GM21390 (cell line): ENCODE data around the gene CREBBP.

Source experiments
- ATAC-seq: cut with Tn5 transposase; IDR thresholded peaks from one replicate; pipeline ENCODE4 v1.9.1; 2021; ENCODE audit not compliant: unreplicated experiment

CREBBP gene

GRCh38 chr16:3879887-3880564 lies 487 bp downstream of the CREBBP start:
- peak; percentile 42 for ATAC-seq

- peak; percentile 13 for ATAC-seq
These were observed 1.1 kb downstream of the CREBBP start for GRCh38 chr16:3879258-3879886.

- ATAC-seq = no peak
These were observed 1.9 kb downstream of the CREBBP start for GRCh38 chr16:3878610-3879009.

- ATAC-seq = no peak
These were observed 3.8 kb downstream of the CREBBP start for GRCh38 chr16:3876695-3877094.

GRCh38 chr16:3876160-3876559 lies 4.4 kb downstream of the CREBBP start:
- ATAC-seq = no peak

GRCh38 chr16:3874794-3875692 lies 5.5 kb downstream of the CREBBP start:
- ATAC-seq = no peak

GRCh38 chr16:3874242-3874641 lies 6.3 kb downstream of the CREBBP start:
- no peak for ATAC-seq

GRCh38 chr16:3873482-3874173 lies 6.9 kb downstream of the CREBBP start:
- no peak for ATAC-seq

GRCh38 chr16:3872216-3872895 lies 8.2 kb downstream of the CREBBP start:
- no peak for ATAC-seq

- ATAC-seq = no peak
These were observed 11.5 kb downstream of the CREBBP start for GRCh38 chr16:3868967-3869366.

- ATAC-seq = no peak
These were observed 12.0 kb downstream of the CREBBP start for GRCh38 chr16:3868556-3868955.

- ATAC-seq = no peak
These were observed 13.6 kb downstream of the CREBBP start for GRCh38 chr16:3866703-3867431.

- ATAC-seq = no peak
These were observed 15.3 kb downstream of the CREBBP start for GRCh38 chr16:3865241-3865640.

GRCh38 chr16:3864562-3864961 lies 16.0 kb downstream of the CREBBP start:
- ATAC-seq = no peak

GRCh38 chr16:3863587-3863986 lies 16.9 kb downstream of the CREBBP start:
- ATAC-seq = no peak

- no peak for ATAC-seq
These were observed 18.6 kb downstream of the CREBBP start for GRCh38 chr16:3861808-3862451.

- no peak for ATAC-seq
These were observed 20.6 kb downstream of the CREBBP start for GRCh38 chr16:3859889-3860288.

- no peak for ATAC-seq
These were observed 21.7 kb downstream of the CREBBP start for GRCh38 chr16:3858801-3859200.
